Measurements from ENCODE around the gene TECTA. TPM values are rescaled to one million over a fixed set of nuclear protein-coding genes. Genes with fewer than 3 reads are reported as not detected.

Gene TECTA
- total and polyA plus RNA-seq, 2 experiments from 2014 or later: 0.17 to 0.50 TPM

DNA sequence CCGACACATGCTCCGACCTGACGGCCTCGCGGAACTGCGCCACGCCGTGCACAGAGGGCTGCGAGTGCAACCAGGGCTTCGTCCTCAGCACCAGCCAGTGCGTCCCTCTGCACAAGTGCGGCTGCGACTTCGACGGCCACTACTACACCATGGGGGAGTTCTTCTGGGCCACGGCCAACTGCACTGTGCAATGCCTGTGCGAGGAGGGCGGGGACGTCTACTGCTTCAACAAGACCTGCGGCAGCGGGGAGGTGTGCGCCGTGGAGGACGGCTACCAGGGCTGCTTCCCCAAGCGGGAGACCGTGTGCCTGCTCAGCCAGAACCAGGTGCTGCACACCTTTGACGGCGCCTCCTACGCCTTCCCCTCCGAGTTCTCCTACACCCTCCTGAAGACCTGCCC lies 26.8 kb downstream of the TECTA start:
- H4K20me1 ChIP-seq (ENCODE audit: insufficient read depth, poor library complexity, severe bottlenecking): no peaks in the 10 kb centered on the region
- no peaks in the 10 kb centered on the region for H3K79me2 ChIP-seq
- no peak overlapping the region for H3K27ac ChIP-seq
- no peak overlapping the region for H3K4me2 ChIP-seq
- WGBS (ENCODE audit: low lambda C conversion rate, missing lambda C conversion rate): 96% methylated on average over 29 of the region's 30 CpGs
- H3K4me1 ChIP-seq (ENCODE audit: insufficient read depth): no peaks in the 10 kb centered on the region
- no peaks in the 10 kb centered on the region for H3K36me3 ChIP-seq (replicated peaks; ENCODE audit: insufficient read depth, low read depth)
- H3K4me3 ChIP-seq: no peak overlapping the region
- no peak overlapping the region for H2AFZ ChIP-seq
- no peak for DNase-seq (ENCODE audit: low spot score)
- TF ChIP-seq, protein P1, sequence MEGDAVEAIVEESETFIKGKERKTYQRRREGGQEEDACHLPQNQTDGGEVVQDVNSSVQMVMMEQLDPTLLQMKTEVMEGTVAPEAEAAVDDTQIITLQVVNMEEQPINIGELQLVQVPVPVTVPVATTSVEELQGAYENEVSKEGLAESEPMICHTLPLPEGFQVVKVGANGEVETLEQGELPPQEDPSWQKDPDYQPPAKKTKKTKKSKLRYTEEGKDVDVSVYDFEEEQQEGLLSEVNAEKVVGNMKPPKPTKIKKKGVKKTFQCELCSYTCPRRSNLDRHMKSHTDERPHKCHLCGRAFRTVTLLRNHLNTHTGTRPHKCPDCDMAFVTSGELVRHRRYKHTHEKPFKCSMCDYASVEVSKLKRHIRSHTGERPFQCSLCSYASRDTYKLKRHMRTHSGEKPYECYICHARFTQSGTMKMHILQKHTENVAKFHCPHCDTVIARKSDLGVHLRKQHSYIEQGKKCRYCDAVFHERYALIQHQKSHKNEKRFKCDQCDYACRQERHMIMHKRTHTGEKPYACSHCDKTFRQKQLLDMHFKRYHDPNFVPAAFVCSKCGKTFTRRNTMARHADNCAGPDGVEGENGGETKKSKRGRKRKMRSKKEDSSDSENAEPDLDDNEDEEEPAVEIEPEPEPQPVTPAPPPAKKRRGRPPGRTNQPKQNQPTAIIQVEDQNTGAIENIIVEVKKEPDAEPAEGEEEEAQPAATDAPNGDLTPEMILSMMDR (IDR thresholded peaks at IDR 0.05; ENCODE audit: poor library complexity): no peak
- TF ChIP-seq EZH2phosphoT487 (IDR thresholded peaks at IDR 0.05; ENCODE audit: low read depth, severe bottlenecking, unreplicated experiment) (no peak), EZH2 (IDR thresholded peaks at IDR 0.05; ENCODE audit: borderline replicate concordance) (no peak)
- no peaks in the 10 kb centered on the region for H3K9me2 ChIP-seq (replicated peaks; ENCODE audit: insufficient read depth)
- no peaks in the 10 kb centered on the region for H3K9me3 ChIP-seq (ENCODE audit: low read depth)
- H3K27me3 ChIP-seq: no peaks in the 10 kb centered on the region

DNA sequence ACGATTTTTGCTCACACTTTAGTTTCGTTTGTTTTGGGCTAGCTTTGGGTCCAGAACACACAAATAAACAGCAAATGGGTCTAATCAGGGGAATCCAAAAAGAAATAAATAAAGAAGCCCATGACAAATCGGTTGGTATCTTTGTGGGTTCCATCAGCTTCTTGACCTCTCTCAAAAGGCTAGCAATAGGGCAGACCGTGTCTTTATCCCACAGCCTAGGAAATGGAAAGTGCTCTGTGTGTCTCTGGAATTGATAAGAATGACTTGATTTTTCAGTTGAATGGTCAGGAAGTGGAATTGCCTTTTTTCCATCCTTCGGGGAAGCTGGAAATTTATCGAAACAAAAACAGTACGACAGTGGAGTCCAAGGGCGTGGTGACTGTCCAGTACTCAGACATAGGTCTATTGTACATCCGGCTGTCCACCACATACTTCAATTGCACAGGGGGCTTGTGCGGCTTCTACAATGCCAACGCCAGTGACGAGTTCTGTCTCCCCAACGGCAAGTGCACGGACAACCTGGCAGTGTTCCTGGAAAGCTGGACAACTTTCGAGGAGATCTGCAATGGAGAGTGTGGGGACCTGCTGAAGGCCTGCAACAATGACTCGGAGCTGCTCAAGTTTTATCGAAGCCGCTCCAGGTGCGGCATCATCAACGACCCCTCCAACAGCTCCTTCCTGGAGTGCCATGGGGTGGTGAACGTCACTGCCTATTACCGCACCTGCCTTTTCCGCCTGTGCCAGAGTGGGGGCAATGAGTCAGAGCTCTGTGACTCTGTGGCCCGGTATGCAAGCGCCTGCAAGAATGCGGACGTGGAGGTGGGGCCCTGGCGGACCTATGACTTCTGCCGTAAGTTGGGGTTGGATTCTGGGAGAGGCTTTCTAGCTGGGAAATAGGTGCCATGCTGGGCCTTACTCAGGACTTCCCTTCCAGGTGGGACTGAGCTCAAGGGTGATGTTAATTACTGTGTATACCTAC lies 28.6 kb downstream of the TECTA start:
- no peaks in the 10 kb centered on the region for H3K27me3 ChIP-seq
- H3K27ac ChIP-seq: no peak overlapping the region
- WGBS (ENCODE audit: low lambda C conversion rate, missing lambda C conversion rate): 95% methylated on average over 29 of the region's 29 CpGs
- H2AFZ ChIP-seq: no peak overlapping the region
- no peak overlapping the region for H3K4me3 ChIP-seq
- no peak for TF ChIP-seq EZH2 (IDR thresholded peaks at IDR 0.05; ENCODE audit: borderline replicate concordance)
- TF ChIP-seq, protein P1 (IDR thresholded peaks at IDR 0.05; ENCODE audit: poor library complexity): no peak
- H3K36me3 ChIP-seq (replicated peaks; ENCODE audit: insufficient read depth, low read depth): no peaks in the 10 kb centered on the region
- DNase-seq (ENCODE audit: low spot score): no peak
- H3K9me2 ChIP-seq (replicated peaks; ENCODE audit: insufficient read depth): no peaks in the 10 kb centered on the region
- H3K79me2 ChIP-seq: no peaks in the 10 kb centered on the region
- H3K9me3 ChIP-seq (ENCODE audit: low read depth): no peaks in the 10 kb centered on the region
- no peak overlapping the region for H3K4me2 ChIP-seq
- H3K4me1 ChIP-seq (ENCODE audit: insufficient read depth): no peaks in the 10 kb centered on the region
- no peaks in the 10 kb centered on the region for H4K20me1 ChIP-seq (ENCODE audit: insufficient read depth, poor library complexity, severe bottlenecking)

DNA sequence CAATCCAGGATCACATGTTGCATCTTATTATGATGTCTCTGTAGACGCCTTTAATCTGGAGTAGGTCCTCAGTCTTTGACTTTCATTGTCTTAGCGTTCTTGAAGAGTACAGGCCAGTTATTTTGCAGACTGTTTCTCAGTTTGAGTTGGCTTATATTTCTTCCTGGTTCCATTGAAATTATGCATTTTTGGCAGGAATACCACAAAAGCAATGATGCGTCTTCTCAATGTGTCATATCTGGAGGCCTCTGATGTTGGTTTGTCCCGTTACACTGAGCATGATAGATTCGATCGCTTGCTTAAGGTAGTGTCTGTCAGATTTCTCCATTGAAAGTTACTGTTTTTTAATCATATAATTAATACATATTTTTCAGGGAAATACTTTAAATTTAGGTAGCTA lies 30.6 kb downstream of the TECTA start:
- 95% methylated on average over 6 of the region's 6 CpGs for WGBS (ENCODE audit: low lambda C conversion rate, missing lambda C conversion rate)
- H3K4me2 ChIP-seq: no peak overlapping the region
- no peaks in the 10 kb centered on the region for H3K36me3 ChIP-seq (replicated peaks; ENCODE audit: insufficient read depth, low read depth)
- no peaks in the 10 kb centered on the region for H3K9me3 ChIP-seq (ENCODE audit: low read depth)
- H3K27ac ChIP-seq: no peak overlapping the region
- TF ChIP-seq EZH2phosphoT487 (IDR thresholded peaks at IDR 0.05; ENCODE audit: low read depth, severe bottlenecking, unreplicated experiment): no peak
- TF ChIP-seq EZH2 (IDR thresholded peaks at IDR 0.05; ENCODE audit: borderline replicate concordance): no peak
- TF ChIP-seq, protein P1 (IDR thresholded peaks at IDR 0.05; ENCODE audit: poor library complexity): no peak
- no peaks in the 10 kb centered on the region for H4K20me1 ChIP-seq (ENCODE audit: insufficient read depth, poor library complexity, severe bottlenecking)
- H2AFZ ChIP-seq: no peak overlapping the region
- DNase-seq (ENCODE audit: low spot score): no peak
- H3K27me3 ChIP-seq: no peaks in the 10 kb centered on the region
- no peaks in the 10 kb centered on the region for H3K9me2 ChIP-seq (replicated peaks; ENCODE audit: insufficient read depth)
- H3K4me1 ChIP-seq (ENCODE audit: insufficient read depth): no peaks in the 10 kb centered on the region
- no peaks in the 10 kb centered on the region for H3K79me2 ChIP-seq
- H3K4me3 ChIP-seq: no peak overlapping the region
